ENCODE results near the gene SERPINF2.
A peak's percentile ranks its signal among the peaks of the same experiment; 100 is the strongest.
"Not testable (repeated sequence)": the region's sequence is repeated elsewhere in the genome, so short reads cannot be mapped to it uniquely, and the experiment has no call there.

SERPINF2 gene

DNA sequence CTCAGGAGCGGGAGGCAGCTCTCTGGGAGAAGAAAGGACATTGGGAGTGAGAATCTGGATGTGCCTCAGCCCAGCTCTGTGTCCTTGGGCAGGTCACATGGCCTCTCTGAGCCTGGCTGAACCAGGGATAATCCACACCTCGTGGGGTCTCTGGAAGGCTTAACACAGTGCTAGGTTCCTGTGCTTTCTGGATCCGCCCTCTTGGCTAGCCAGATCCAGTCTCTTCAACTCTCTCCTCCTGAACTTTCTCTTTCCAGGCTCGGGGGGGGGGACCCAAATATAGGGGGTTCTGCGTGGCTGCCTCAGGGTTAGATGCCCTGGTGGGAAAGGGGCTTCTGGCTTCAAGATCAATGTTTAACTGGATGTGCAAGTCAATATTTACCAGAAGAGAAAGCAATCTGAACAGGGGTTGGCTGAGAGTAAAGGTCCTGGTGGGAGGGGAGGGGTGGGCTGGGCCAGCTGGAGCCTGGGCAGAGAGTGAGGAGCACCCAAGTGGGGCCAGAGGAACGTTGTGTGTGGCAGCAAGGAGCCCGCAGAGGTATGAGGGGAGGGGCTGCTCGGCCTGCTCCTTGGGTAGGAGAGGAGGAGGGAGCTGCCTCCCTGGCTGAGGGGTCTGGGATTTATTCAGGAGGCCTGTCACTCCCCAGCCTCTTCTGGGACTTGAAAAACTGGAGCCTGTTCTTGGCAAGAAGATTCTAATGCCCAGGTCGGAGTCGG lies at the start of gene SERPINF2:
Gene SERPINF2 (plus strand): TSS at position 501 of the 717 bp plus-strand sequence. CDS start 2,125 bp downstream, outside the sequence.
- no peak for DNase-seq

DNA sequence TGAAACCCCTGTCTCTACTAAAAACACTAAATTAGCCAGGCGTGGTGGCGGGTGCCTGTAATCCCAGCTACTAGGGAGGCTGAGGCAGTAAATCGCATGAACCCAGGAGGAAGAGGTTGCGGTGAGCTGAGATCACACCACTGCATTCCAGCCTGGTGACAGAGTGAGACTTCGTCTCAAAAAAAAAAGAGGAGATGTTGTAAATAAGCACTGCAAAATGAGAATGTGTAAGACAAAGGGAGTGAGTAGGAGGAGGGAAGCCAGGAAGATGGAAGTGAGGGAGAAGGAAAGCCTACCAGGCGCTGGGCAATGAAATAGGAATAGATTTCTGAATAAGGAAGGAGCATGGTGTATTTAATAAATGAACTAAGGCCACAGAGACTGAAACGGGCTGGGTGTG lies 49.3 kb upstream of the SERPINF2 start:
- DNase-seq = no peak

DNA sequence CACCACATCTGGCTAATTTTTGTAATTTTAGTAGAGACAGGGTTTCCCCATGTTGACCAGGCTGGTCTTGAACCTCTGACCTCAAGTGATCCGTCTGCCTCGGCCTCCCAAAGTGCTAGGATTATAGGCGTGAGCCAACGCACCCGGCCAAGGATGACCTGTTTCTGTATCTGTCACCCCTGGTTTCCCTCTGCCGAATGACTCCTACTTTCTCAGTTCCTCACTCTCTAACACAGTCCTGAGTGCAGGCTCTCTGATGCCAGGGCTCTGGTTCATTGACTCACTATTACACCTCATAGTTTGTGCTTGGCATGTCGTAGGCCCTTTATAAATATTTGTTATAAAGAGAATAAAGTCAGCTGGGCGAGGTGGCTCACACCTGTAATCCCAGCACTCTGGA lies 47.3 kb upstream of the SERPINF2 start:
- no peak for DNase-seq

DNA sequence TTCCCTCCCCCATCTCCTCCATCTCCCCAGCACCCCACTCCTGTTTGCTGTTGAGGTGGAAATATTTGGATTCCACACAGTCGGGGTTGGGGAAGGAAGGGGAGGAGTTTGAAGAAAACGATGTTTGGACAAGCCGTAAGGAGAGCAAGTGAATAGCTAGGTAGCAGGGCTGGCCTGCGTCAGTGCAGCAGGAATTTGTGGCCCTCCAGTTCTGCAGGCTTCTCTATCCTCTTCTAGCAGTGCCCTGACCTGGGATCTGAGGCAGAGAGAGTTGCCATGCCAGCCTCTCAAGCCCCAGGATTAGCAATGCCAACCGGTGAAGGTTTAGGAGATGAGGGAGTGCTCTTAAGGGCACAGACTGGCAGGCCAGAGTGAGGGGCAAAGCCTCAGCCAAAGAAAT lies 45.0 kb upstream of the SERPINF2 start:
- no peak for DNase-seq

DNA sequence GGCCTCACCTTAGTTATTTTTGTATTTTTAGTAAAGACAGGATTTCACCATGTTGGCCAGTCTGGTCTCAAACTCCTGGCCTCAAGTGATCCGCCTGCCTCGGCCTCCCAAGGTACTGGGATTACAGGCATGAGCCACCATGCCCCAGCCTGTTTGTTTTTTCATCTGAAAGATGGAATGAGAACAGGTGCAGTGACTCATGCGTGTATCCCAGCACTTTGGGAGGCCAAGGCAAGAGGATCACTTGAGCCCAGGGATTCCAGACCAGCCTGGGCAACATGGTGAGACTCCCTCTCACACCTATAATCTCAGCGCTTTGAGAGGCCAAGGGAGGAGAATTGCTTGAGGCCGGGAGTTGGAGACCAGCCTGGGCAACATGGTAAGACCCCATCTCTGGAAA lies 42.8 kb upstream of the SERPINF2 start:
- not testable (repeated sequence) for DNase-seq

DNA sequence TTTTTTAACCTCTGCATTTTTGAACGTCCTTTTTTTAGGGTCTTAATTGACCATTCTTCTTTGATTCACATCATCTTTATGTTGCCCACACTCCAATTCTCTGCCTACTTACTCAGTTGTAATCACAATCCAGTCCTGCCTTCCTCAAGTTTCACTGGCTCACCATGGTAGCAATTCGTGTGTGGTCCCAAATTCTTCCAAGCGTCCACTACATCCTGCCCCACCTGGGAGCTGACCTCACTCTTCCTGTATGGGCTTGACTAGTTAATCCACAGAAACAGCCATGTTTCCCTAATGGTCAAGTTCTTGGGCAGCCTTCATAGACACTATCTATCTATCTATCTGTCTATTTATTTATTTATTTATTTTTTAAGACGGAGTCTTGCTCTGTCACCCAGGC lies 39.6 kb upstream of the SERPINF2 start:
- no peak for DNase-seq

DNA sequence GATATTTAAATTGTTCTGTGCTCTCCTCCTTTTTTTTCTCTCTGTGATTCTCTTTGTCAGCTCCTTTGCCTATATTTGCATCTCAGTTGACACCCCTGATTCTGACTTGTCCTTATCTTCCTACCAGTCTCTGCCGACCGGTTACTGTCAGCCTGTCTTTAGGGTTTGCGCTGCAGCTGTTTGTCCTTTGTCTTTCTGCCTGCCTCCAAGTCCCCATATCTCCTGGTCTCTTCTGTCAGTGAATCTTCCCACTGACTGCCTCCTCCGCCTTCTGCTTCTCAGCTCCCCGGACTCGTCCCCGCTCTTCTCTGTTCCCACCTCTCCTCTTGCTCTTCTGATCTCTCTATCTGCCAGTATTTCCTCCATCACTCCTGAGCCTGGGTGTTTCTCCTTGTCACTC lies 37.7 kb upstream of the SERPINF2 start:
- DNase-seq = no peak

DNA sequence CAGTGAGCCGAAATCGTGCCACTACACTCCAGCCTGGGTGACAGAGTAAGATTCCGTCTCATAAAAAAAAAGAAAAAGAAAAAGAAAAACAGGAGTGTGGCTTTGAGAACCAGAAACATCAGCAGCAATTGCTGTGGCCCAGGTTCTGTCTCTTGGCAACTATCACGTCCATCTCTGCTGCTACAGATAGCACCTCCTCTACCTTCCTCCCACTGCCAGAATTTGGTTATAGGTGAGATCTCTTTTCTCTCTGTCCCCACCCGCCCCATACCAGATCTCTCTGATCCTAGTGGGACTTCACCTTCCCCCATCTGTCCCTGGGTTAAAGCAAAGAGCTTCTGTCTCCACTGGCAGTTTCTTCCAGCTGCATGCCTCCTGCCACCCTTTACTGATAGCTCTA lies 35.6 kb upstream of the SERPINF2 start:
- DNase-seq = no peak

DNA sequence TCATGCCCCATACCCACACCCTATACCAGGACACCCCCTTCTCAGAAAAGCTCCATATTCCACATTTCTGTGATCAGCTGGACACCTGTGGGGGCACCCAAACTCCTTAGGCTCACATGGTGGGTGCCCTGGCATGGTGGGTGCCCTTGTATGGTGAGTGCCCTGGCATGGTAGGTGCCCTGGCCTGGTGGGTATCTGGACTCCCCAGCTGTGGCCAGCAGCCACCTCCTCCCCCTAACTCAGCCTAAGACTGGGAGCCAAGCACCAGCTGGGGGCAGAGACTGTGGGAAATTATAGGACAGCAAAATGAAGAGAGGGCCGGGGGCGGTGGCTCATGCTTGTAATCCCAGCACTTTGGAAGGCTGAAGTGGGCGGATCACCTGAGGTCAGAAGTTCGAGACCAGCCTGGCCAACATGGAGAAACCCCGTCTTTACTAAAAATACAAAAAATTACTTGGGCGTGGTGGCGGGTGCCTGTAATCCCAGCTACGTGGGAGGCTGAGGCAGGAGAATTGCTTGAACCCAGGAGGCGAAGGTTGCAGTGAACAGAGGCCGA lies 33.8 kb upstream of the SERPINF2 start:
- not testable (repeated sequence) for DNase-seq

DNA sequence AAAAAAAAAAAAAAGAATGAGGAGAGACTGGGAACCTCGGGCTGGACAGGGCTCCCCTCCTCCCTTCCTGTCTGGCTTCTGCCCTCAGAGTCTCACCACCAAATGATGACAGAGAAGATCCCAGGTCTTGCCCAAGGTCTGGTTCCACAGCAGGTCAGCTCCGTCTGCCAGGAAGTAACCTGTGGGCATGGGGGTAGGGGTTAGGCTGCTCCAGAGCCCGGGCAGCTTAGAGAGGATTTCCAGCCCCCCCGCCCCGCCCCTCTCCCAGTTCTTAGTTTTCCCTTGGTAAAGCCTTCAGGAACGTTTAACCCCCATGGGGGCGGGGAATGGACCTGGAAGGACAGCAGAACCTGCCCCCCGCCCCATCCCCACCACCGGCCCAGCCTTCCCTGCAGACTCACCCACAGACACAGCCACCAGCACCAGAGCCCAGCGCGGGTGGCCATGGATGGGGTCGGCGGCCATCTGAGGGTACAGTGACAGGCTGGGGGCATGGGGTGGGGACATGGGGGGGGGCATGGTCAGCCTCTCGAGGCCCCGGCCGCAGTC lies 33.2 kb upstream of the SERPINF2 start:
- DNase-seq = no peak

DNA sequence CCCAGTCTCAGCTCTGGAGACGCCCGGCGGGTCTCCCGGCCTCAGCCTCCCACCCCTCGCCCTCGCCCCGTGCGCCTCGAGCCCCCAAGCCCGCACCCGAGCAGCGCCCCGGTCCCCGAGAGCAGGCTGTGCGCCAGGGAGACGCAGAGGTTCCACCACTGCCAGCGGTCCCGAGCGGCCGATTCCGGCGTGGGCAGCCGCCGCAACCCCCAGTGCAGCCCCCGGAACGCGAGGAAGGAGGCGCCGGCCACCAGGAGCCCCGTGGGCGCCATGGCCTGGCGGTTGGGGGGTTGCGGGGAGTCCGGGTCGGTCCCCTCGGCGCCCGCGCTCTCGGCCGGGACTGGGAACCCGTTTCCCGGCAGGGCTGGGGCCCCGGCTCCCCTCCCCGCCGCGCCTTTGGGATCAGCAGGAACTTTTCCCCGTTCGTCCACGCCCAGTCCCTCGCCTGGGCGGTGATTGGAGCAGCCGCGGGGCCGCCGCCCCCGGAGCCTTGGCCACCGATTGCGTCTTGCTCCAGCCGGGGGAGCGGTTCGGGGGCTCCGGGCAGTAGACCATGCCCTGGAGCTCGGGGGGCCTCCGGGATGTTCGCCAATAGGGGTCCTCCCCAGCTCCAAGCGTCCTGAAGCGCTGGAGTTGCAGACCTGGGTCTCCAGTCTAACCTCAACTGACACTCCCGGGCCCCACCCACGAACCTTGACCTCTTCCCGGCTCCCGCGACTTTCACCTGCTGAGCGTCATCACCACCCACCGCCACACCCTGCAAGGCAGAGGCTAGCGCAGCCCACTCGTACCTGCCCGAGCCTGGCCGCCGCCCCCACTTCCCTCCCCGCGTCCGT lies 32.5 kb upstream of the SERPINF2 start, which contains the start of gene TLCD2:
Gene TLCD2 (minus strand): TSS at position 407 of the 836 bp plus-strand sequence. CDS start 135 bp downstream, at position 272.
- DNase-seq = no peak

DNA sequence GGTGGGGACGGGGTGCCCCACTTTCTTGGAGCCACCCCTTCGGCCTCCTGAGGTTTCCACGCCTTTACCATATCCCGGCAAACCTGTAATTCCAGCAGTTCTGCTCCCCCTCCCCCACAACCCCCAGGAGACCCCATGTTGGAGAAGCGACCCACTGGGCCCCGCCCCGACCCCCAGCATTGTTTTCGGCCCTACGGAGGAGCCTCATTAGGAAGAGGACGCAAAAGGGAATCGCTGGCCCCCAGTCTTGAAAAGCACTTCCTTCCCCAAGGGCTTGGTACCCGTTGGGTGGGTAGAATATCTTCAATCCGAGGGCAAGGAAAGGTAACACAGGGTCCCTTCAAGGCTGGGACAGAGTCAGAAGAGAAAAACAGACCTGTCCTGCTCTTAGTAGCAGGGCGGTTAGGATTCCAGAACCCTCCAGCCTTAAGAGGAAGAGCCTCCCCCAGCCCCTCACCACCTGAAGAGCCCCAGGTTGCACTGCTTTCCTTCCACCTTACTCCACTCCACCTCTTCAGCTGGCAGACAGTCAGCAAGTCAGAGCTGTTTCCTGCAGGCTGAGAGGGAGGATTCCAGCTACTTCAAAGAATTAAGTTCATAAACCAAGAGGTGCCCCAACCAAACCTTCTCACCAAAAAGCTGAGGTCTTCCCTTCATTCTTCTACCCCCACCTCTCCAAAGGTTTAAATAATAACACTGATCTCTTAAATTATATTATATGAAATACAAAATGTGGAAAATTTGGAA lies 31.7 kb upstream of the SERPINF2 start:
- no peak for DNase-seq

DNA sequence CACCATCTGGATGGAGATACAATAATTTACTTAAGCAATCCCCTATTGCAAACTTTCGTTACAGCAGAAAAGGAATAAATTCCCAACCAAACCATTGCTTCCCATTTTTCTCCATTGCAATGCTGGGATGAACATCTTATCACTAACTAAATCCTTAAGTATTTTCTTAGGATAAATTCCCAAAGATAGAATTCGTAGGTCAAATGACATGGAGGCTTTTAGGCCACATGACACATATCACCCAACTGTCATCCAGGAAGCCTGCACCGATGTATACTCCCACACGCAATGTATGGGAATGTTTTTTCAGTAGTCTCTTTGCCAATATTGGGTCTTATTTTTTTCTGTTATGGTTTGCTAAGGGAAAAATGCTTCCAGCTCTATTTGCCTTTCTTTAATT lies 30.9 kb upstream of the SERPINF2 start:
- no peak for DNase-seq

DNA sequence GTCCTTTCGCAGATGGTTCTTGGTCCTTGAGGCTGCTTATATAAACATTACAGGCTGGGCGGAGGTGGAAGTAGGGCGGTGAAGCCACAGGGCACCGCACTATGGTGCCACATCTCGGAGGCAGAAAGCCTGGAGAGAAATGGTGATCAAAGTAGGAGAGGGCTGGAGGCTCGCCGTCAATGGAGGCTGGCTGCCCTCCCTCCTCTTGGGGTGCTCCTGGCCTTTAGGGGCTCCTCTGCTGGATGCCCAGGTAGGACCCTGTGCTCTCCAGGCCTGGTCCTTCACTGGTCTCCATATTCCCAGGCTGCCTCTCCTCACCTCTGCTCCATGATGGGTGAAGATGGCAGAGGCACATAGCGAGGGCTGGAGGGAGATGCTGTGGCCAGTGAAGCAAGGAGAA lies 30.4 kb upstream of the SERPINF2 start:
- no peak for DNase-seq

DNA sequence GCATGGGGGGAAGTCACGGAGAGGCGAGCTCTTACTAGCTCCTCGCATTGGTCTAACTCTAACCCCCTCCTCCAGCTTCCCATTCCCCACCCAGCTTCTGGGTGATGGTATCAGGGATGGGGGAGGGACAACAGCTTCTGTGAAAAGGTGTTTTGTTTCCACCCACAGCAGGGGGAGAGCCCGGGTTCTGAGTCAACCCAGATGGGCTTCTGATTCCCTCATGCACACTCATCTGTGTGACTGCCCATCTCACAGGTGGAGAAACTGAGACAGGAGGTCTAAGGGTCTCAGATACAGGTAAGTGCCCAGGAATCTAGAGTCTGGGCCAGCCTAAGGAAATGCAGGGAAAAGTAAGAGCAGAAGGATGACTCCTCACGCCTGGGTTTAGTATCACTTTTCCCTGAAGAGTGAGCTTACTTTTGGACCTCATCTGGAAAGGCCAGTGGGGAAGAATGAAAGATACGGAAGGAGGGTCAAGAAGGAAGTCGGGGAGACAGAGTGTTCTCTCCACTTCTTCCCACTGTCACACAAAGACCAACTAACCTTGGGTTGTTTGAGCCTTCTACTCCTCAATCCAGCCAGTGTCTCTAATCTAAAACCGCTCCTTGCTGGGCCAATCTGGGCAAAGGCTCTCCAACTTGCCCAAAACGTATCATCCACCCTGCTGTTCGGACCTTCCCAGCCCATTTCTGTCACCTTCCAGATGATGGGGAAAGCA lies 29.4 kb upstream of the SERPINF2 start:
- DNase-seq = no peak

DNA sequence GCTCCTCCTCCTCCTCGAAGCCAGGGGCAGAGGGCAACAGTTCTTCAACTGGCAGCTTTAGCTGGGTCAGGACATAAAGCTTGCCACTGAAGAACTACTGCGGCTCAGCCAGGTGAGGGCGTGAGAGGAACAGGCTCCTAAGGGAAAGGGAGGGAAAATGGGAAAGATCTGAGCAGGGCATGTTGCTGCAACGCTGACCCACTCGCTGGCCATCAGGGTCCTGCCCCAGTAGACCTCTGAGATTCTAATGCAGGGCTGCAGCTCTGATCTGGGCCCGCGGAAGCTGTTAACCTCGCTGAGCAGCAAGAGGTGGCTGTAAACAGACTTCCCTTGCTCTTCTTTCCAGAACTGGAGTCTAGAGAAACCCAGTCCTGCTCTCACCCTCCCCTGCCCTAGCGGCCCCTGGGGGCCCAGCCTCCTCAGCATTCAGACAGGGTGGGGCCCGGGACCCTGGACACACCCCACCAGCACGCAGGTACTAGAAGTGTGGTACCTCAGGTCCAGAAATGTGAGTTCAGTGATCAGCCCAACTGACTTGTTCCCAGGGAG lies 28.7 kb upstream of the SERPINF2 start:
- DNase-seq = no peak

DNA sequence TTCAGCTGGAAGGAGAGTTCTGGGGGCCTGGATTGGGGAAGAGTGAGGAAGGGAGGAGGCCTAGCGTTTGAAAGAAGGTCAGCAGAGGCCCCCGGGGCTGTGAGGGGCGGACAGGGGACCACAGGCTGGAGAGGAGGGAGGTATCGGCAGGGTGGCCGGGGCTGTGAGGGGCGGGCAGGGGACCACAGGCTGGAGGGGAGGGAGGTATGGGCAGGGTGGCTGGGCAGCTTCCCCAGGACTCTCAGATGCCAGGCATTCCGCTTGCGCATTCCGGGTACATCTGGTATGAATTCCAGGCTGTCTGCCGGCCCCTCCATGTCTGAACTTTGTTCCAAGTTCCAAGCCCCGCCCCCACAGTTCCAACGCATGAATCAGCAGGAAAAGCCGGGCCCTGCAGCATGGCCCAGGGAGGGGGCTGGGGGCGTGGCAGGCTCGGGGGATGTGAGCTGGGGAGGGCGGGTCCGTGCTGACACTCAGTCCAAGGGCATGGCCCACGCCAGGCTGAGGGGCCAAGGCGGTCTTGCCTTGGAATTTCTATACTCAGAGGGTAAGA lies 28.2 kb upstream of the SERPINF2 start:
- no peak for DNase-seq

DNA sequence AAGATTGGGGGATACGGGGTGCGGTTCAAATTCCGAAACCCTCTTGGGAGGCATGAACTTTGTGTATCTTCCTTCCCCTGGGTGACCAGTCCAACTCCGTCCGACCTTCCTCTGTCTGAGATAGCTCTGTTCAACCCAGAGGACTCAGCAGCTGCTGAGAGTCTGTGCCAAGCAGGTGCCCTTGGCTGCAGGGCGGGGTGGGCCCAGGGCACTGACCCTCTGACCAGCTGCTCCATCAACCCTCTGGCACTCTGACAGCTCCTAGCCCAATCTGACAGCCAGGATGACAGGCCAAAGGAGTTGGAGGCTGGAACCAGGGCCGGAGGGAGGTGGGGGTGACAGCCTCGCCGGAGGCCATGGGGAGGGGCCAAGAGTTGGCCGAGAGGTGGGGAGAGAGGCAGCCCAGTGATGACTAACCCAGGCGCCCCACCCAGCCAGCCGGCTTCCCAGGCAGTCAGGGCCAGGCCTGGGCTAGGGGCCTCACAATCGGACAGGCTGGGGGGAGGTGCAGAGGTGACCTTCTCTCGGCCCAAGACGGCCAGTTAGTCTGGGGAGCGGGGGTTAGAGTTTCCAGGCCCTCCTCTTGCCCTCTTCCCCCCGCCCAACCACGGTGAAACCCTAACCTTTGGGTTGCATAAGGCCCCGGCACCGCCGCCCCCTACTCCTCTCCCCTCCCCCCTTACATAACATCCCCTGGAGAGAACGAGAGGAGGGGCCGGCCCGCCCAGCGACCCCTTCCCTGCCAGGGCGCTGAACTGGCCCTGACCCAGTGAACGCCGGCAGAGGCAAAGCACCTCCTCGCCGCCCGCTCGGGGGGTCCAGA lies 27.5 kb upstream of the SERPINF2 start:
- peak; percentile 50 for DNase-seq

DNA sequence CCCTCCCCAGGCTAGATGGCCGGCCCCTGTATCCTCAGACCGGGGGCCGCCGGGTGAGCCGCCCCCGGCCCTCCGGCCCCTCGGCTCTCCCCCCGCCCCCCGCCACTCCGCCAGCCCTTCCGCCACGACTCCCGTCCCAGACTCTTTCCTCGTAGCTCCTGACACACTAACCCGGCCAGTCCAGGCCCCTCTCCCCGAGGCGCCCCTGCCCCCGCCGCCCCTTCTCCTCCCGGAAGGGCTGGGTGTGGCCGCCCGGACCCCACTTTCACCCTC lies 26.9 kb upstream of the SERPINF2 start:
- no peak for DNase-seq

DNA sequence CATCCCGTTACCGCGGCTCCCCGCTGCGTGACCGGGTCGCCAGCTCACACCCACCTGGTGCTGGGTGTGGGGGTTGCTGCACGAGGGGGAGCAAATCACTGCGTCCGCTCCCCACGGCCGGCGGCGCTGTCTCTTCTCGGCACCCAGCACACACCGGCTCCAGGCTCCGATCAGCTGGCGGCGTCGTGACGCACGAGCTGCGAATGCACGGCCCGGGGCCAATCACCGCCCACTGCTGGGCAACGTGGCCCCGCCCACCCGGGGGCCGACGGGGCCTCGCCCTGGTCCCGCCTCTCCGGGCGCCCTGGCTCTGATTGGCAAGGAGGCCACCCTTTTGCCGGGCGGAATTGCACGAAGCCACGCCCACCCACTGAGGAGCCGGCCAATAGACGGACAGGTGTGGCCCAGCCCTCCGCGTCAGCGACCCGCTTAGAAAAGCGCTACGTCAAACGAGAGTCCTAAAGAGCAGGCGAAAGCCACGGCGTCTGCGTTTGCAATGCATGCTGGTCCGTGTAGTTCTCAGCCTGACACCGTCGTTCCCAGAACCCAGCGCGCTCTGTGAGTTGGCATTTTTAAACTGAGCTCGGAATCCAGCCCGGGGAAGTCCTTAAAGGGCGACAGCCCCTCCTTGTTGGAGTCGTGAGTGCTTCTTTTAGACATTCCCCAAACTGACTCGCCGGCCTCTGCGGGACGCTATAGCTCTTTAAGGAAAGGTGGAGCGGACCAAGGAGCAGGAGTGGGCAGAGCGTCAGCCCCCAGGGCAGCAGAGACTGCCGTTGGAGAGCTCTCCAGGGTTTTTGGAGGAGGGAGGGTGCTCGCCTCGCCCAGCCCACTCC lies 26.4 kb upstream of the SERPINF2 start:
- DNase-seq = peak; percentile 100

All from activated CD4-positive, alpha-beta T cell treated with anti-CD3 and anti-CD28 coated beads, Interleukin-2, amount 50 U/mL, for 1 hour (primary cell).